Loucy (cell line): ENCODE results near the gene PTGES2.

Experiments used
- CTCF ChIP-seq: fragments of 200-600 bp; sonication (generic); conservative IDR thresholded peaks from 2 replicates; pipeline ENCODE4 v1.5.1; 2014; ENCODE audit warnings: mild to moderate bottlenecking, antibody characterized with exemption, low read length
- EZH2phosphoT487 ChIP-seq: fragments of 200-600 bp; IDR thresholded peaks from 2 replicates; pipeline ENCODE4 v1.6.1; 2018; ENCODE audit warnings: antibody characterized with exemption, mild to moderate bottlenecking, moderate library complexity, borderline replicate concordance

GRCh38 chr9:128106940-128107467 lies 20.5 kb downstream of the PTGES2 start:
- no peak for TF ChIP-seq CTCF
- TF ChIP-seq EZH2phosphoT487: no peak
